Measurements from ENCODE around the gene PSMG1.
"Not testable (repeated sequence)": the region's sequence is repeated elsewhere in the genome, so short reads cannot be mapped to it uniquely, and the experiment has no call there.

The PSMG1 gene

GRCh38 chr21:39183272-39184049 is at the start of gene PSMG1:
TSS of gene PSMG1 (minus strand) at chr21:39183451. CDS start at chr21:39183385, 66 bp downstream.
- peak; percentile 96 for DNase-seq

- no peak for DNase-seq
Observed at GRCh38 chr21:39232861-39233291, 49.6 kb upstream of the PSMG1 start.

GRCh38 chr21:39224930-39225329 is 41.7 kb upstream of the PSMG1 start:
- DNase-seq: no peak

GRCh38 chr21:39221997-39222486 is 38.8 kb upstream of the PSMG1 start:
- DNase-seq: no peak

- no peak for DNase-seq
Observed at GRCh38 chr21:39221282-39221996, 38.2 kb upstream of the PSMG1 start.

- not testable (repeated sequence) for DNase-seq
Observed at GRCh38 chr21:39220875-39221274, 37.6 kb upstream of the PSMG1 start.

- DNase-seq: no peak
Observed at GRCh38 chr21:39220150-39220549, 36.9 kb upstream of the PSMG1 start.

- no peak for DNase-seq
Observed at GRCh38 chr21:39218082-39218409, 34.8 kb upstream of the PSMG1 start.

- no peak for DNase-seq
Observed at GRCh38 chr21:39217356-39218081, 34.3 kb upstream of the PSMG1 start.

GRCh38 chr21:39216290-39216689 is 33.0 kb upstream of the PSMG1 start:
- no peak for DNase-seq

- no peak for DNase-seq
Observed at GRCh38 chr21:39215078-39215477, 31.8 kb upstream of the PSMG1 start.

GRCh38 chr21:39209334-39209688 is 26.1 kb upstream of the PSMG1 start:
- DNase-seq: no peak

- no peak for DNase-seq
Observed at GRCh38 chr21:39208624-39209333, 25.5 kb upstream of the PSMG1 start.

- no peak for DNase-seq
Observed at GRCh38 chr21:39204134-39204533, 20.9 kb upstream of the PSMG1 start.

- DNase-seq: no peak
Observed at GRCh38 chr21:39198800-39199199, 15.5 kb upstream of the PSMG1 start.

GRCh38 chr21:39197448-39198233 is 14.4 kb upstream of the PSMG1 start:
- DNase-seq: no peak

GRCh38 chr21:39196838-39197237 is 13.6 kb upstream of the PSMG1 start:
- no peak for DNase-seq

GRCh38 chr21:39196310-39196709 is 13.1 kb upstream of the PSMG1 start:
- no peak for DNase-seq

- no peak for DNase-seq
Observed at GRCh38 chr21:39193380-39193779, 10.1 kb upstream of the PSMG1 start.

GRCh38 chr21:39189857-39190604 is 6.8 kb upstream of the PSMG1 start:
- DNase-seq: no peak

- DNase-seq: no peak
Observed at GRCh38 chr21:39188521-39189139, 5.4 kb upstream of the PSMG1 start.
